ENCODE measurements around the gene GAB1. TPM values are rescaled to one million over a fixed set of nuclear protein-coding genes. Genes with fewer than 3 reads are reported as not detected.

The GAB1 gene
- total and polyA plus RNA-seq, 2 donors (not counting 1 experiment from before 2014, with no cell fraction given), result 4.7 to 10.8 TPM

DNA sequence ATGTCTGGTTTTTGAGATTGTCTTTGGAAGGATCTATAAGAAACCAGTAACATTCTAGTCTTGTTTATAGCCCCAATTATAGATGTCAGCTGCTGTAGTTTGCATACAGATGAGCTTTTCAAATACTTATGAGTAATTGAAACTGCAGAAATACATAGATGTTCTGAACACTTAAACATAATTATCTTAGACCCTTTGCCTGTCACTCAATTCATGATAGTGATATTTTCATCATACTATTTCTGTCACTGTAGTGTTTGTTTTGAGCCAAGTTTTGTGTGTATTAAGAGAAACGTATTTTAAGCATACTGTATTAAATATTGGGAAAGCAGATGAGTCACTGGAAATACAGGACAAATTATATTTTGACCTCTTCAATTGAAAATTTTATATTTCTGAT is 107.1 kb downstream of the GAB1 start:
- Mint-ChIP-seq H3K27ac (no peak overlapping the region), H3K4me1 (no peaks in the 10 kb centered on the region), H3K4me3 (no peak overlapping the region), H3K9me3 (ENCODE audit: insufficient read depth) (no peaks in the 10 kb centered on the region), H3K27me3 (no peaks in the 10 kb centered on the region)
- Histone ChIP-seq H3K4me2 (replicated peaks; ENCODE audit: low read depth, low read length, poor library complexity, severe bottlenecking) (no peak overlapping the region), H3K79me2 (ENCODE audit: control insufficient read depth, insufficient read depth, low read length) (no peaks in the 10 kb centered on the region), H3K9ac (ENCODE audit: low read length) (no peak overlapping the region), H3K27me3 (replicated peaks in 1 of 4; ENCODE audit: control extremely low read depth in 1 of 4, control insufficient read depth in 3 of 4, insufficient read depth in 4 of 4, low read length in 3 of 4) (no peaks in the 10 kb centered on the region), H3K9me3 (ENCODE audit: control extremely low read depth in 1 of 3, control insufficient read depth in 2 of 3, insufficient read depth in 1 of 3, low read length in 2 of 3) (no peaks in the 10 kb centered on the region), H3K4me1 (ENCODE audit: control insufficient read depth in 2 of 2, insufficient read depth in 2 of 2, low read length in 2 of 2) (no peaks in the 10 kb centered on the region), H3K27ac (ENCODE audit: low read length in 2 of 2) (no peak overlapping the region), H3K4me3 (ENCODE audit: control extremely low read depth in 1 of 5, extremely low read depth in 1 of 5, insufficient read depth in 1 of 5, low read depth in 2 of 5, low read length in 4 of 5) (no peak overlapping the region), H4K20me1 (ENCODE audit: control insufficient read depth, insufficient read depth, low read length, poor library complexity, severe bottlenecking) (no peaks in the 10 kb centered on the region), H3K36me3 (replicated peaks in 1 of 2; ENCODE audit: control extremely low read depth in 1 of 2, control insufficient read depth in 1 of 2, extremely low read depth in 1 of 2, insufficient read depth in 2 of 2, low read length in 1 of 2) (peaks cover 0 to 11% of the 10 kb centered on the region in 2 experiments), H2AFZ (ENCODE audit: insufficient read depth, low read depth, low read length, poor library complexity, severe bottlenecking) (no peak overlapping the region)
- WGBS (ENCODE audit: insufficient coverage), result no CpG with 5 or more reads among the region's 1 CpG
- ChIA-PET POLR2A (no interaction called here), CTCF (no interaction called here)
- no peak for TF ChIP-seq EZH2 (IDR thresholded peaks at IDR 0.05; ENCODE audit: borderline replicate concordance, insufficient read depth, low read depth, low read length, poor library complexity, severe bottlenecking)
- TF ChIP-seq, protein P1, sequence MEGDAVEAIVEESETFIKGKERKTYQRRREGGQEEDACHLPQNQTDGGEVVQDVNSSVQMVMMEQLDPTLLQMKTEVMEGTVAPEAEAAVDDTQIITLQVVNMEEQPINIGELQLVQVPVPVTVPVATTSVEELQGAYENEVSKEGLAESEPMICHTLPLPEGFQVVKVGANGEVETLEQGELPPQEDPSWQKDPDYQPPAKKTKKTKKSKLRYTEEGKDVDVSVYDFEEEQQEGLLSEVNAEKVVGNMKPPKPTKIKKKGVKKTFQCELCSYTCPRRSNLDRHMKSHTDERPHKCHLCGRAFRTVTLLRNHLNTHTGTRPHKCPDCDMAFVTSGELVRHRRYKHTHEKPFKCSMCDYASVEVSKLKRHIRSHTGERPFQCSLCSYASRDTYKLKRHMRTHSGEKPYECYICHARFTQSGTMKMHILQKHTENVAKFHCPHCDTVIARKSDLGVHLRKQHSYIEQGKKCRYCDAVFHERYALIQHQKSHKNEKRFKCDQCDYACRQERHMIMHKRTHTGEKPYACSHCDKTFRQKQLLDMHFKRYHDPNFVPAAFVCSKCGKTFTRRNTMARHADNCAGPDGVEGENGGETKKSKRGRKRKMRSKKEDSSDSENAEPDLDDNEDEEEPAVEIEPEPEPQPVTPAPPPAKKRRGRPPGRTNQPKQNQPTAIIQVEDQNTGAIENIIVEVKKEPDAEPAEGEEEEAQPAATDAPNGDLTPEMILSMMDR (IDR thresholded peaks at IDR 0.05), result no peak
- ATAC-seq (ENCODE audit: low read depth) (no peak), DNase-seq (no peak)
- intact Hi-C loops (cut with micrococcal nuclease), result no loop called here

DNA sequence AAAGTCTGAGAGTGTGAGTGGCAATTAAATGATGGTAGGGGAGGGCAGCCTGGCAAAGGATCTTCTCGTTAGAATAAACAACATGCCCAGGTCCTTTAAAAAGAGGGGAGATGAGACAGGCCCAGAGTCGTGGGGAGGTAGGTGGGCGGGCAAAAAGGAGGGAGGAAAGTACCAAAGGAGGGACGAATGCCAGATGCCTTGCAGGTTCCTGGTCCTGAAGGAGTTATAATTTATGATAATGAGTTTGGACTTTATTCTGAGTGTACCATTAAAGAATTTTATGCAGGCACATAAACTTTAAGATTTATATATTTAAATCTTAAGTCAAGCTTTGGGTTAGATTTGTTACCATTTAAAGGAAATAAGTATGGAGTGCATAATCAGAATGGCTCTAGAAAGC is 114.5 kb downstream of the GAB1 start:
- POLR2A ChIA-PET, result no interaction called here
- no peak for DNase-seq

More for the DNA sequence above, 114.5 kb downstream of the GAB1 start:
- no peaks in the 10 kb centered on the region for H4K20me1 ChIP-seq (ENCODE audit: control insufficient read depth, insufficient read depth, low read length, poor library complexity, severe bottlenecking)
- H3K27me3 ChIP-seq (replicated peaks in 1 of 4; ENCODE audit: control extremely low read depth in 1 of 4, control insufficient read depth in 3 of 4, insufficient read depth in 4 of 4, low read length in 3 of 4), result no peaks in the 10 kb centered on the region
- ATAC-seq (ENCODE audit: low read depth), result no peak
- H3K4me3 Mint-ChIP-seq, result no peak overlapping the region
- no peaks in the 10 kb centered on the region for H3K9me3 ChIP-seq (ENCODE audit: control extremely low read depth in 1 of 3, control insufficient read depth in 2 of 3, insufficient read depth in 1 of 3, low read length in 2 of 3)
- WGBS (ENCODE audit: insufficient coverage), result 88% methylated on average over 3 of the region's 4 CpGs
- no peaks in the 10 kb centered on the region for H3K4me1 ChIP-seq (ENCODE audit: control insufficient read depth in 2 of 2, insufficient read depth in 2 of 2, low read length in 2 of 2)
- no peaks in the 10 kb centered on the region for H3K79me2 ChIP-seq (ENCODE audit: control insufficient read depth, insufficient read depth, low read length)
- CTCF ChIA-PET, result no interaction called here
- no peak overlapping the region for H3K4me3 ChIP-seq (ENCODE audit: control extremely low read depth in 1 of 5, extremely low read depth in 1 of 5, insufficient read depth in 1 of 5, low read depth in 2 of 5, low read length in 4 of 5)
- no peaks in the 10 kb centered on the region for H3K9me3 Mint-ChIP-seq (ENCODE audit: insufficient read depth)
- H2AFZ ChIP-seq (ENCODE audit: insufficient read depth, low read depth, low read length, poor library complexity, severe bottlenecking), result no peak overlapping the region
- H3K27ac ChIP-seq (ENCODE audit: low read length in 2 of 2), result no peak overlapping the region
- TF ChIP-seq, protein P1 (IDR thresholded peaks at IDR 0.05), result no peak
- no peak for TF ChIP-seq EZH2 (IDR thresholded peaks at IDR 0.05; ENCODE audit: borderline replicate concordance, insufficient read depth, low read depth, low read length, poor library complexity, severe bottlenecking)
- H3K27ac Mint-ChIP-seq, result no peak overlapping the region
- H3K4me1 Mint-ChIP-seq, result no peaks in the 10 kb centered on the region
- peaks cover 5% of the 10 kb centered on the region for H3K27me3 Mint-ChIP-seq
- intact Hi-C loops (cut with micrococcal nuclease), result no loop called here
- no peak overlapping the region for H3K4me2 ChIP-seq (replicated peaks; ENCODE audit: low read depth, low read length, poor library complexity, severe bottlenecking)
- H3K36me3 ChIP-seq (replicated peaks in 1 of 2; ENCODE audit: control extremely low read depth in 1 of 2, control insufficient read depth in 1 of 2, extremely low read depth in 1 of 2, insufficient read depth in 2 of 2, low read length in 1 of 2), result peaks cover 0 to 1% of the 10 kb centered on the region in 2 experiments
- H3K9ac ChIP-seq (ENCODE audit: low read length), result no peak overlapping the region
